ENCODE results near the gene MRPL34. TPM values are rescaled to one million over a fixed set of nuclear protein-coding genes. Genes with fewer than 3 reads are reported as not detected.
A peak's percentile ranks its signal among the peaks of the same experiment; 100 is the strongest.

The MRPL34 gene
- total and polyA plus RNA-seq, 9 of the 15 experiments (the other 6 are each of a cell fraction or from before 2014, with no cell fraction given): 11.5 to 256 (median 72.5) TPM

GRCh38 chr19:17351815-17352435 is 46.3 kb downstream of the MRPL34 start (continued):
- TF ChIP-seq GTF3C2 (IDR thresholded peaks at IDR 0.05; ENCODE audit: borderline replicate concordance, extremely low read depth, insufficient read length) (no peak), SP1 (CRISPR knock-in tag; IDR thresholded peaks at IDR 0.05) (peak; percentile 84), BCL6 (CRISPR knock-in tag; IDR thresholded peaks at IDR 0.05) (no peak), USF2 (CRISPR knock-in tag; IDR thresholded peaks at IDR 0.05) (peak; percentile 72), THRAP3 (IDR thresholded peaks at IDR 0.05; ENCODE audit: borderline replicate concordance) (no peak), ZNF764 (CRISPR knock-in tag; IDR thresholded peaks at IDR 0.05; ENCODE audit: low read depth) (no peak), SRSF1 (IDR thresholded peaks at IDR 0.05; ENCODE audit: low read depth, low read length) (no peak), NBN (IDR thresholded peaks at IDR 0.05; ENCODE audit: low read depth) (peak; percentile 98), PHB2 (IDR thresholded peaks at IDR 0.05; ENCODE audit: low read depth) (no peak), ZBTB7A (IDR thresholded peaks at IDR 0.05; ENCODE audit: borderline replicate concordance, control insufficient read depth, low read depth, low read length) (no peak), NR2C2 (CRISPR knock-in tag; IDR thresholded peaks at IDR 0.05) (peak; percentile 73), NR2C2 (tag; IDR thresholded peaks at IDR 0.05) (no peak), SOX6 (IDR thresholded peaks at IDR 0.05) (no peak), RBM34 (IDR thresholded peaks at IDR 0.05; ENCODE audit: borderline replicate concordance, insufficient read depth, low read length) (no peak), CTBP1 (IDR thresholded peaks at IDR 0.05; ENCODE audit: borderline replicate concordance) (peak; percentile 53; the same call in 1 of the 2 replicates), ELK3 (CRISPR knock-in tag; IDR thresholded peaks at IDR 0.05) (no peak), ZZZ3 (IDR thresholded peaks at IDR 0.05) (no peak), CC2D1A (IDR thresholded peaks at IDR 0.05) (no peak), FOXJ2 (tag; IDR thresholded peaks at IDR 0.05) (no peak), ZKSCAN8 (CRISPR knock-in tag; IDR thresholded peaks at IDR 0.05) (no peak), CXXC5 (CRISPR knock-in tag; IDR thresholded peaks at IDR 0.05) (0 out of 2 replicates have a peak, but pooled peaks have one; percentile 36), ATF2 (CRISPR knock-in tag; IDR thresholded peaks at IDR 0.05) (peak; percentile 99), FOXJ3 (CRISPR knock-in tag; IDR thresholded peaks at IDR 0.05) (no peak), HDAC1 (IDR thresholded peaks at IDR 0.05) (0 out of 4 replicates have a peak, but pooled peaks of 1 of the 2 experiments have one; percentile 28)

Measured in K562 (cell line).